Activated CD4-positive, alpha-beta T cell treated with anti-CD3 and anti-CD28 coated beads for 24 hours (primary cell): ENCODE measurements around the gene BRAT1.
"Not testable (repeated sequence)": the region's sequence is repeated elsewhere in the genome, so short reads cannot be mapped to it uniquely, and the experiment has no call there.

Source experiments
- DNase-seq, 2 donors: peaks; one replicate each; pipeline ENCODE4 v3.0.0-alpha.2; 2020; ENCODE audit warnings: low read depth in 2 of 2

Gene BRAT1

DNA sequence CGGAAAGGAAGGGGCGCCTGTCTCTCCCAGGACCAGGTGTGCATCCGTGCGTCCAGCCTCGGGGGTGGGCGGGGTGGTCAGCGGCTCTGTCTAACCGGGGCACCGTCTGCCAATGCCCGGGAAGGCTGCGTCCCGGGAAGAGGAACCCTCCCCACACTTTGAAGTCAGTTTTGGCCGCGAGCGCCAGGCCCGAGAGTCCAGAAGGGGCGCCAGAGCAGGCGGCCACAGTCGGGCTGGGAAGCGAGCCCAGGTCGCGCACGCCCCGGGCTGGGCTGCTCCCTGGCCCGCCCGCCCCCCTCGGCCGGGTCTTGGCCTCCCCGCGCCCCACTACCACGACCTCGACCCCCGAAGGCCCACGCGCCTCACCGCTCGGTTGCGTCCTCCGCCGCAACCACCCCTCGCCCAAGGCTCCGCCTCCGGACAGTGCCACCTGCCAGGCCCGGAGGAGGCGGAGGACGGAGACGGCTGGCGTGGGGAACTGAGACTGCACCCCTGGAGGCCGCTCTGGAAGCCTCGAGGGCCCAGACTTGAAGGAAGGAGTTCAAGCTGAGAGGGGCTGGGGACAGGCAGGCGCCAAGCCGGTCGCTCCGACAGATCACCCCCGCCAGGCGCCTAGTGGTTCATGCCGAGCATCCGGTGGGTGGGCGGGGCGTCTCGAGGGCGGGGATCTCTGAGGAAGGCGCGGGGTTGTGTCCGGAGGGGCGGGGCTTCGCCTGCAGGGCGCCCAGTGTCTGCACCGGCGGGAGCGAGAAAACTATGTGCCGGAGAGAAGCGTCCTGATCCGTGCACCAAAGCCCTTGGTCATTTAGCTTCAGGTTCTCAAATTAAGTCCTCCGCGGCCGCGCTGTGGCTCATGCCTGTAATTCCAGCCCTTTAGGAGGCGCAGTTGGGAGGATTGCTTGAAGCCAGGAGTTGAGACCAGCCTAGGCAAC is at the start of gene BRAT1:
Gene BRAT1, minus strand, starts transcription at position 404 of the 932 bp plus-strand sequence. CDS start 1,093 bp downstream, outside the sequence.
- peak; percentile 94 to 96 for DNase-seq

DNA sequence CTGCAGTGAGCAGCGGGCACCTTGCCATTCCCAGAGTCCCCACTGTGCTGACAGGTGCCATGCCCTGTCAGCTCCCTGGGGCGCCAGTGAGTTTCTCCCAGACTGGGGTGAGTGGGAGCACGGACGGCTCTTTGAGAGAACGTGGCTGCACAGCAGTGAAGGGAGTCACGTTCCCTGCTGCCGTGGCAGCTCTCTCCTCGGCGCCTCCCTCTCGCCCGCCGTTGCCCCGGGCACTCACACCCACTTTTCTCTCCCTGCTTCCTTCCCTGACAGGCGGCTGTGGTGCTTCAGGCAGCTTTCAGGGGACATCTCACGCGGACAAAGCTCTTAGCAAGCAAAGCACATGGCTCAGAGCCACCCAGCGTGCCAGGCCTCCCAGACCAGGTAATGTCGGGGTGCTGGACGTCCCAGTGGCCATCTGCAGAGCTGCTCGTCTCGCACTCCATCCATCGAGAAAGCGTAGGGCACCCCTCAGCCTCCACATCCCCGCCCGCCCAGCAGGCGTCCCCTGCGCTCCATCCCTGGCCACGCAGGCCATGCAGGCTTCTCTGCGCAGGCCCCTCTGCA is 49.4 kb upstream of the BRAT1 start:
- DNase-seq: no peak

DNA sequence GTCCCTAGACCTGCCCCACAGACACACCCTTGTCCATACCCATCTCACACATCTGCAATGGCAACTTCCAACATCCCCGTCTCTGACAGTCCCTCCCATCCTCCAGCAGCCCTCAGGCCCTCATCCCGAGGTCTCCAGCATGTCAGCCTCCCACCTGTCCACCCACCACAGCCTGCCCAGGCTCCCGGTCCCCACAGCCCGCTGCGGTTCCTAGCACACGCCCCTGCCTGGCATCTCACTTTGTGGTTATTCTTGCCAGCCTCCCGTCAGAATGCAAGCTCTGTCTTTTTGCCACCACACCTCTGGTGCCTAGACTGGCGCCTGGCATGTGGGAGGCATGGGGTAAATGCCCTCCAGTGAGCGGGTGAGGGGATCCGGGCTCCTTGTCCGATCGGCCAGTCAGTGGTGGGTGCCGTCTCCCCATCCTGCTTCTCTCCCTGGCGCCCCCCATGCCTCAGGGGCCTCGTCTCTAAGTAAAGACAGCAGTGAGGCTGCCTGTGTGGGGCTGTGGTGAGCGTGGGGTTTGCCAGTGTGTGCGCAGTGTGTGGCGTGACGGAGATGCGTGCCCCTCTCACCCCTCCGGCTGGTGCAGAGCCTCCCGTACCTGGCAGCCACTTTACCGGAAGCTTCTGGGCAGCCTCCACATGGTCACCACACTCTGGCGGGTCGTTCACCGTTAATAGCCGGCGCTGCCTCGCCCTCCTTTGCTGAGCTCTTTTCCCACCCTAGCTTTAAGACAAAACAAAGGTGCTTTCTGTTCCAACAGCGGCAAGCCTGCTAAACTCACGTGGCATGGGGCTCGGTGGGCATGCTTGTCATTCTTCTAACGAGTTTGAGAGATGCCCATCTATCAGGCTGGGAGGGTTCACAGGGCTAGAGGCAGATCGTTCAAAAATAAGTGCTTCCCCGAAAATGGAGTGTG is 48.0 kb upstream of the BRAT1 start:
- no peak for DNase-seq

DNA sequence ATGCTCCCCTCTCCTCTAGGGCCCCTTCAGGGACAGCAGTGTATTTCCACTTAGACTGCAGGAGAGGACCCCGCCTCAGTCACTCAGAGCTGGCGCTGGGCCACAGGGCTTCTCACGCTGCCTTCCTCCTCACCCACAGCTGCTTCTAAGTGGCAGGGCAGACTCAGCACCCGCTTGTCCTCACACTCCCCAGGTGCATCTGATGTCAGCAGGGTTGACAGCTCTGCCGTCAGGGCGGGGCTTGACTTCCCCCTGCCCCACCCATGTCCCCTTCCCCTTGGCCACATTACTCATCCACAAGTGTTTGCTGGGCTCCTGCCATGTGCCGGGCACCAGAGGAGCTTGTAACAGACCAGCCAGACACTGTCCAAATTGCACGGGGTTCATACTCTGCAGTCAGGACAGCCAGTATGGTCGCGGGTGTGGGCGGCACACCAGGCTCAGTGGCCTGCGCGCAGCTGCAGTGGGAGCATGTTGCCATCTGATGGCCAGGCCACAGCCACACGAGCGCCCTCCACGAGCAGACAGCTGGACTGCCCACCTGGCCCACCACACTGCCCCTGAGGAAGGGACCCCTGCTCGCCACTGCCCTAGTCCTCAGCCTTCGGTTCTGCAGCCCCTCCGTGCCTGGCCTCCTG is 47.2 kb upstream of the BRAT1 start:
- no peak for DNase-seq

DNA sequence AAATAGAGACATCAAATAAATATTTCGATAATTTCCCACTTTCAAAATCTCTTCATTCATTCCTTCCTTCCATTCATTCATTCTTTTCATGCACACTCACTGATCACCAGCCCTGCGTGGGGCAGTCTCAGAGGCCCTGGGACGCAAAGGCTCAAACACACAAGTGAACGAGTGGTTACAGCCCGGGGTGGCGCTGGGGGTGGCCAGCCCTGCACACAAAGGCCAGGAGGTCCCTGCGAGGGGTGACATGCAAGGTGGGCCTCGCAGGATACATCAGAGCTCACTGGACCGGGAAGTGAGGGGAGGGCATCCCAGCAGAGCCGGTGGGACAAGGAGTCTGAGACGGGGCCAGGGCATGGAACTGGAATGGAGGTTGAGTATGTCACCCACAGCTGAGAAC is 46.6 kb upstream of the BRAT1 start:
- no peak for DNase-seq

DNA sequence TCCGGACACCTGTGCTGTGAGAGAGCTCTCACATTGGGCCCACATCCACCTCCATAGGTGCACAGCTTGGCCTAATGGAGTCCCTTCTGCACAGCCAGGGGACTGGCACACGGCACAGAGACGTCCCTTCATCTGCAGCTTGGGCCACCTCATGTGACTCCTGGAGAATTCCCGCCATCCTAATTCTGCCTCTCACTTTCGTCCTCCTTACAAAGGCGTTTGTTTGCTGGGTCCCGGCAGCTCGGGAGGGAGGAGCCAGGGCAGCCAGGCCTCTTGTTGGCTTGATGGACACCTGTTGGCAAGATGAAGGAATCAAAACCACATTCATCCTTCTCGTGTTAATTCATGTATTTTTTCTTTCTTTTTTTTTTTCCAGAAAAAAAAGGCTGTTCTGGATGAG is 45.7 kb upstream of the BRAT1 start:
- no peak for DNase-seq

DNA sequence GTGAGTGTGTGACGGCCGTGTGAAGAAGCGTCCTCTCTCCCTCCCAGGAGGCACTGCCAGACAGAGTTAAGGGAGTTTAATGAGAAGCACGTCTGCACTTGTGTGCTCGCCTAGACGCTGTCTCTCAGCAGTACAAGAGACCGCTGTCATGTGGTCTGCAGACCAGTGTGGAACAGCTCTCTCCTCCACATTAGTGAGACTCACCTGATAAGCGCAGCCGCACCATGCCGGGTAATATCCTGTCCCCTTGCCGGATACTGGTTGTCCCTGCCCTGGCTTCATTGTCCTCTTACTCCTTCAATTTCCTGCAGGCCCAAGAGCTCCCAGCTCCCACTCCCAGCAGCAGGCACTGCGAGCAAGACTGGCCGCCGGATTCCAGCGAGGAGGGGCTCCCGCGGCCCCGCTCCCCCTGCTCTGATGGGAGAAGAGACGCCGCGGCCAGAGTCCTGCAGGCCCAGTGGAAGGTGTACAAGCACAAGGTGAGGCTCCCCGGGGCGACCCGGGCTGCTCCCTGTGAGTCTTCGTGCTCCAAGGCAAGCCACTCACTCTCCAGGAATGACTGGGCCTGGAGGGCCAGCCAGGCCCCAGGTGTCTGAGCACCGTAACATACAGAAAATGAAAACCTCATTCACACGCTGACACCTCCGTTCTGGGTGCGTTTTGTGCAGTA is 43.0 kb upstream of the BRAT1 start:
- no peak for DNase-seq

DNA sequence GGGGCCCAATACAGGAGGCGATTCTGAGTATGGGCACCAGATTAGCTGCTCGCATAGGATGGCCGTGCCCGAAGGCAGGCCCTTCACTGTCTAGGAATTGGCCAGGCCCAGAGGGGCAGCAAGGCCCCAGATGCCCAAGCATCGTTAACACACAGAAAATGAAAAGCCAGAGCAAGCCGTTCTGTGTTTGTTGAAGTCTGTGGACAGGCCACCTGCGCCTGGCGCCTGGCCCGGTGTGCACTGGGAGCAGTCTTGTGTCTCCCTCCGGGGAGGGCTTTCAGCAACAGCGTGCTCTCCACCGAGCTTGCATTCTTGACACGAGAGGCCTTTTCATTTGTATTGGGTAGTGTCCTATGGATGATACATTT is 41.9 kb upstream of the BRAT1 start:
- no peak for DNase-seq

DNA sequence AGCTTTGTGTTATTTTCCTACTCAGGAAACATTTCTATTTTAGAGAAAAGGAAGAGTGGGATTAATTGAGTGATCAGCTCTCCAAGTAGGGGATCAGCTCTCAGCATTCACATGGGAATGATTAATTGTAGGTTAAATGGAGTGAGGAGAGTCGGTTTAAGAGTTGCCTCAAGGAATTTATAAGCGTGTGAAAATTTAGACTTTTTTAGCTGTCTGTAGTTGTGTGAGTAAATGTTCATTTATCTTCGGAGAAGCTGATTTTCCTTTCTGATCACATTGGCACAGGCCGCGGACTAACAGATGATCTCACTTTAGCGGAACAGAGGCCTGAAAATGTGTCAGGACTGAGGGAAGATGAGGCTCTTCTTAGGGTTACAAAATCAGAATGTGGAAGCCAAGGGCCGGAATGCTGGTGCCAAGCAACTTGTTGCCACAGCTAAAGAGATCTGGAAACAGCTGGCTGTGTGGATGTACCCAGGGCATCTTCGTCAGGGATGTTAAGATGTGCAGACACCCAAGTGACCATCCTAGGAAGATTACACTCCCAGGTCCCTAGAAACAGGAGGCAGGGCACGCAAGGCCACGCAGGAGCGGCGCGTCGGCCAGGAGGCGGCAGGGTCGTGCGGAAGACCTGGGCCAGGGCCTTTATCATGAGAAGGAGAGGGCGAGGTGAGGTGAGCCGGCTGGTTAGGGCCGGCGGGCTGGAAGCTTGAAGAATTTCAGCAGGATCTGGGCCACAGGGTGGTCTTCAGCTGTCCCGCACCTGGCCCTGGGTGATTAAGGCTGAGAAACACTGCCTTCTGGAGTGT is 41.3 kb upstream of the BRAT1 start:
- no peak for DNase-seq

DNA sequence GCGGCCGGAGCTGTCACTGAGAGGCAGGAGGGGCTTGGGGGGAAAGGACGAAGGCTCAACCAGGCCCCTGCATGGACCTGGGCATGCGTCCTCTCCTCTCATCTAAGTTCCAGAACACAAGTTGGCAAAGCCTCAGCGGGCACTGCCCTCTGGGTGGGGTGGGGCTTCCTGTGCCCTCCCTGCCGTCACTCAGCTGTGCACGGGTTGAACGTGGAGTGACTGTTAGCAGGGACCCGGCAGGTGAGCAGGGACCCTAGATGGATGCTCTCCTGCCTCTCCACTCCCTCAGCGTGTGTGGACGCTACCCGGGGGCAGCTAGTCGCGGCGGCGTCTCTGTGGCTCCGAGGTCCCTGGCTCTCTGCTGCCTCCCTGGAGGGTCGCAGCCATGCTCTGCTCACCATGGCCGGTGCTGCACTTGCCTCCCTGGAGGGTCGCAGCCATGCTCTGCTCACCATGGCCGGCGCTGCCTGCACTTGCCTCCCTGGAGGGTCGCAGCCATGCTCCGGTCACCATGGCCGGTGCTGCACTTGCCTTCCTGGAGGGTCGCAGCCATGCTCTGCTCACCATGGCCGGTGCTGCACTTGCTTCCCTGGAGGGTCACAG is 40.0 kb upstream of the BRAT1 start:
- DNase-seq: no peak

DNA sequence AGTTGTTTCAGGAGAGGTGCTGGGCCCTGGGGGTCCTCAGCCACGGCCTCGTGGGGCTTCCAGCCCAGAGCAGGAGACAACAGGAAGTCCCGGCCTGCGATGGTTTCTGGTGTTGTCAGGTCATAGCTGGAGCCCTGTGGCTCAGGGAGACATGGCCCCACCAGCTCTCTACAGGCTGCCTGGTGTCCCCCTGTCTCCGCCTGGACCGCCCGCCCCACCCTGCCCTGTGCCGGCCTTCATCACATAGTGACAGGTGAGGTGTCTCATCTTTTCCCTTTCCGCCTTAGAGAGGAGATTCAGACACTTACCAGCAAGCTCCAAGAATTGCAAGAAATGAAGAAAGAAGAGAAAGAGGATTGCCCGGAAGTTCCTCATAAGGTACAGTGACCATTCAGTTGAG is 39.3 kb upstream of the BRAT1 start:
- no peak for DNase-seq

DNA sequence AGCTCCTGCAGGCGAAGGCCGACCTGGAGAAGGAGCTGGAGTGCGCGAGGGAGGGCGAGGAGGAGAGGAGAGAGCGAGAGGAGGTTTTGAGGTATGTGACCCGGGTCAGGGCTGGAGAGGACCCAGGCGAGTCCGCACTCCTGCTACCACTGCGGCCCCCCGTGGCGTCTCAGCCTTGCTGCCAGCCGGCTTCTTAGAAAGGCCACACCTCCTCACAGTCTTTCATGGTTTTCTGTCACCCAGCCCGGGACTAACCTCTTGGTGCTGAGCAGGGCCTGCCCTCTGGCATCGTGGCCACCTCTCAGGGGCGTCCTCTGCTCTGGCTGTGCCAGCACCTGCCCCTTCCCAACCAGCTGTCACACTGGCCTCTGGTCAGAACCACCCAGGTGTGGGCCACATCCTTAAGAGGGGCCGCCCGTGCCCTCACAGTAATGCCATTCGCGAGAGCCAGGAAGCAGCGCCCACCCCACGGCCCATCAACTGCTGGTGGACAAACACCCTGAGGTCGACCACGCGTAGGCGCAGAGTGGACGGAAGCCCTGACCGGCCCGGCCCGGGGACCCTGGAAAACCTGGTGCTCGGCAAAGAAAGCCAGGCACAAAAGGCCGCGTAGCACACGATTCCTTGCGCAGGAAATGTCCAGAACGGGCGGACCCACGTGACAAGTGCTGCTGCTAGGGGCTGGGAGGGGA is 37.9 kb upstream of the BRAT1 start:
- no peak for DNase-seq

DNA sequence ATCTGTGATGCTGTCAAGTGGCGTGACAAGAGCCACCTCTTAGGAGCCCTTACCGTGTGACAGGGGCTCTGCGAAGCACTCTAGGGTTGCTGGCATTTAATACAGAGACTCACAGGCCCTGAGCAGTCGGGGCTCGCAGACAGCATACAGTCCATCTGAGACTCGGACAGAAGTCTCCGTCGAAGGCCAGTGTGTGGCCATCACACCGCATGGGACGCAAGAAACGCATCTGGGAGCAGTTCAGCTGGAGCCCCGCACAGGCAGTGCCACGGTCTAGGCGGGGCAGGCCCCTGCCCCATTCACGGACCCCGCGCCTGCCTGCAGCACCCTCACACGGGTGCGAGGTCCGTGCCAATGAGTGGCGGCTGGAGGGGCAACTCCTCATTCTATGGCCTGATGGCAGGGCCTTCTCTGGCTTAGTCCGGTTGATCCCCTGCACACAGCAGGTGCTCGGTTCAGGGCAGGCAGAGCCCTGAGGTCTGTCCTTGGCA is 37.1 kb upstream of the BRAT1 start:
- no peak for DNase-seq

DNA sequence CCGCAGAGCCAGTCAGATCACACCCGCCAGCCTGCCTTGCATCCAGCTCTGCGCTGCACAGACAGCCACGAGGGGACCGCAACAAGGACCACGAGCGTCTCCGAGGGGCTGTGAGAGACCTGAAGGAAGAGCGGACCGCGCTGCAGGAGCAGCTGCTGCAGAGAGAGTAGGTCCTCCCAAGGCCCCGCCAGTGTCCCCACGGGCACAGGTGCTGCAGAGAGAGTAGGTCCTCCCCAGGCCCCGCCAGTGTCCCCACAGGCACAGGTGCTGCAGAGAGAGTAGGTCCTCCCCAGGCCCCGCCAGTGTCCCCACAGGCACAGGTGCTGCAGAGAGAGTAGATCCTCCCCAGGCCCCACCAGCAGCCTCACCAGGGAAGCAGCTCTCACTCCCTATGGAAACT is 34.6 kb upstream of the BRAT1 start:
- DNase-seq: not testable (repeated sequence)

DNA sequence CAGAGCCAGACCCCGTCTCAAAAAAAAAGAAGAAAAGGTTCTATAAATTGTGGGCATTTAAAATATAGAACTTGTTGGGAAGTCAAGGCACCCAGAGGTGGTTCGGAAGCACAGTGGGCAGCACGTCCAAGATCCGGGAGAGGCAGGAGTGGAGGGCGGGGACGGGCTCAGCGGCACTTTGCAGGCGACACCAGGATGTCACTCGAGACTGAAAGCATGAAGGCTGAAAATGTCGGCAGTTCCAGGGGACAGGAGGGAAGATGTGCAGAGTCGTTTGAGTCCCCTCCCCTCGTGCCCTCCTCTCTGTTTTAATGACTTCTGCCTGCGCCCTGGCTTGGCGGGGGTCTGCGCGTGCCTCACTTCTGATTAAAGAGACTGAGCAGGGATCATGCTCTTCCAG is 34.0 kb upstream of the BRAT1 start:
- no peak for DNase-seq

DNA sequence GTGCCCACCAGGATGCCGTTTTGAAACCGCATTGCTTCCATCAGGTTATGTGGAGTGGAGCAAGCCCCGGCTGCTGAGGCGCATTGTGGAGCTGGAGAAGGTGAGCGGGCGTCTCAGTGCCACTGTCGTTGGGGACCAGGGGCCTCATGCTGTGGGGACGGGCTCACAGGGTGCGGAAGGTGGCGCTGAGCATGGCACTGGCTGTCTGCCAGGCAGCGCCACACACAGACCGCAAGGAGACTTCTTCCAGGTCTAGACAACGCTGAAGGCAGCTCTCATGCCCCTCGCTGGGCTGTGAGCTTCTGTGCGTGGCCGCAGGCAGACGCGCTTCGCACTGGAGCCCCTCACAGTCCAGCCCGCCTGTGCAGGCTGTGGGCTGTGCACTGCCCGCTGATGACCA is 32.5 kb upstream of the BRAT1 start:
- DNase-seq: no peak

DNA sequence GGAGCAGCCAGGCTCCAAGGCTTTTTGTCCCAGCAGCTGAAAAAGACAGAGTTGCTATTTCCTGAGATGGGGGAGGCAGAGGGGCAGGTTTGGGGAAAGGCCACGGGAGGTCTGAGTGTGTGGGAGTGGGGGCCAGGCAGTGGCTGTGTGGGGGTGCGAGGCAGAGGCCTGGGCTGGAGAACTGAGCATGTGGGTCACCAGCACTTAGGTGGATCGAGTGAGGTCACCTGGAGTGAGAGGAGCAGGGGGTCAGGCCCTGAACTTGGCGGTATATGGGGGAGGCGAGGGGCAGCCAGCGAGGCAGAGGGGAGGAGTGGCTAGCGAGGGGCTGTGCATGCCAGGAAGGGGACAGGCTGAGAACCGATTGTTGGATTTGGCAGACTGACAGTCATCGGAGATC is 31.8 kb upstream of the BRAT1 start:
- no peak for DNase-seq

DNA sequence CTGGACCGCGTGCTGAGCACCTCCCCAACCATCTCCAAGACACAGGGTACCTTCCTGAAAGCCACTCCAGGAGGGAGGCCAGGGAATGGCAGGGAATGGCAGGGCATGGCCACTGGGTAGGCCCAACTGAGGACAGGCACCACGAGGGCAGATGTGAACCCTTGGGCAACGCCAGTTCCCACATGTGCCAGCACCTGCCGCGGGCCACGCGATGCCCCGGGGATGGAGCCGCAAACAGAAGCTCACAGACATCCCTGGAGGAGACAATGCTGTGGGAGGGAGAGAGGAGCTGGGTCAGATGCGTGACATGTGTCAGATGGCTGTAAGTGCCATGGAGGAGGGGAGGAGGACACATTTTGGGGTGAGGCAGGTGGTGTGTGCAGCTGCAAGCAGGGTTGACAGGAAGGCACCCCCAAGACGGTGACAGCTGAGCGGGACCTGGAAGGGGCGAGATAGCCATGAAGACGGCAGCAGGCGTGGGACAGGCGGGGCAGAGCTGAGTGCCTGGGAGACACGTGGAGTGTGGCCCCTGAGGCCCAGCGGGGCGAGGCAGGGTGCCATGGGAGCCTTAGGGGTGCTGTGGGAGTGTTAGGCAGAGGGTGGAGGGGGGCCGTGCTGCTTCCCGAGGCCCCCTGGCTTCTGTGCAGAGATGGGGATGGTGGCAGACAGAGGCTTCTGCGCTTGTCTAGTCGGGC is 31.1 kb upstream of the BRAT1 start:
- no peak for DNase-seq

DNA sequence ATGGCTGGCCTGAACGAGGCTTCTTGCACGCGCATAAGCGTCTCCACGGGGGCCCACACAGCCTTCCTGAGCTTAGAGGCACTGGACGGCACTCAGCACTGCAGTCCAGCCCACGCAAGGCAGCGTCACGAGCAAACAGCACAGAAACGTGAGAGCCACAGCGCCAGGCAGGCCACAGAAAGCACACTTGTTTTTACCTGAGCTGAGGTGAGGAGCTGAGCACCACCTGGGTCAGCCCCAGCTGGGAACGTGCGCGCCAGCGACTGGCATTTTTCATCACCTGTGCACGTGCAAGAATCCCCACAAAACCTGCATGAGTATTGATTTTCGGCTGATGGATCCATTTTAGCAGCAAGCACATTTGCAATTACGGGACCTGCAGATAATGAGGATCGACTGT is 30.1 kb upstream of the BRAT1 start:
- DNase-seq: no peak
